Mucosa of descending colon (tissue), 3 donors: ENCODE results near the gene INPP4A. TPM values are rescaled to one million over a fixed set of nuclear protein-coding genes. Genes with fewer than 3 reads are reported as not detected.

ENCODE experiments used
- ATAC-seq: fragments of 200-7000 bp; cut with Tn5 transposase; one replicate; pipeline ENCODE4 v1.9.1; 2020; ENCODE audit warnings: mild to moderate bottlenecking, moderate library complexity
- DNase-seq, 3 donors: peaks; one replicate each; pipeline ENCODE4 v3.0.0-alpha.2; 2020
- H3K36me3 ChIP-seq: fragments of 200-600 bp; one replicate; pipeline ENCODE4 v1.8.0; 2021; ENCODE audit warnings: low read depth, mild to moderate bottlenecking
- H3K4me1 ChIP-seq: fragments of 200-600 bp; one replicate; pipeline ENCODE4 v1.8.0; 2021; ENCODE audit warnings: low read depth, mild to moderate bottlenecking
- H3K4me3 ChIP-seq: fragments of 200-600 bp; one replicate; pipeline ENCODE4 v1.8.0; 2021; ENCODE audit warnings: mild to moderate bottlenecking
- H3K9me3 ChIP-seq: fragments of 200-600 bp; one replicate; pipeline ENCODE4 v1.8.0; 2021; ENCODE audit warnings: mild to moderate bottlenecking
- intact Hi-C, 2 donors: fragments of 100-400 bp; cut with DNase I in 1 of 2; cut with micrococcal nuclease in 1 of 2; formaldehyde crosslinking; loops; one replicate each; pipeline versions ENCODE4 v1.11.0 to v1.11.1; 2022; cut with DNase I, micrococcal nuclease
- total RNA-seq, 3 donors: library from RNA; stranded (reverse); fragmentation: NEBNext Ultra II Directional in 2 of 3; extraction: Animal tissue kit (Norgen Biotek cat#: 25700) in 2 of 3; gene quantifications; one replicate each; pipeline versions ENCODE4 v1.2.1 to v1.2.4, GENCODE V29; 2021 to 2023
- TF ChIP-seq, protein P1 (sequence below): fragments of 200-600 bp; IDR thresholded peaks from one replicate; pipeline ENCODE4 v1.8.0; 2022; ENCODE audit warnings: antibody characterized with exemption, mild to moderate bottlenecking
- donor health status: DM: no; HTN: no; CAD: no; lungs with moderate emphysema.
- donor health status: DM: no; HTN: no; CAD: no.
- donor health status: DM: no; HTN: yes; CAD: no.

The INPP4A gene
- total RNA-seq, 3 donors from 2014 or later, result 18.2 to 39.8 (median 19.1) TPM

DNA sequence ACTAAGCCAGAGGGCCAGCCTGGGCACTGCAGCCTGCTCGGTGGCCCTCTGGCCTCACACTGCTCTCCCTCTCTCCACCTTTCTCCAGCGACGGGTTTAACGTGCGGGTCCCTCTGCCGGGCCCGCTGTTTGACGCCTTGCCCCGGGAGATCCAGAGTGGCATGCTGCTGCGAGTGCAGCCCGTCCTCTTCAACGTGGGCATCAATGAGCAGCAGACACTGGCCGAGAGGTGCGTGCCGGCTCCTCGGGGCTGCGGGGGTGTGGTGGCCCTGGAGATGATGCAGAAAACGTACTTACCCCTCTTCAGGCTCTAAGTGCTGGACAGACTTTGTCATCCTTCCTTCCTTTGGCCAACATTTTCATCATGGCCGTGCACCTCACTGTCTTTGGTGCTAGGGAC, 121.3 kb downstream of the INPP4A start:
- Histone ChIP-seq H3K36me3 (no peaks in the 10 kb centered on the region), H3K4me3 (no peak overlapping the region), H3K9me3 (no peaks in the 10 kb centered on the region), H3K4me1 (no peaks in the 10 kb centered on the region)
- DNase-seq (no peak), ATAC-seq (no peak)
- intact Hi-C loops, result no loop called here
- TF ChIP-seq, protein P1, sequence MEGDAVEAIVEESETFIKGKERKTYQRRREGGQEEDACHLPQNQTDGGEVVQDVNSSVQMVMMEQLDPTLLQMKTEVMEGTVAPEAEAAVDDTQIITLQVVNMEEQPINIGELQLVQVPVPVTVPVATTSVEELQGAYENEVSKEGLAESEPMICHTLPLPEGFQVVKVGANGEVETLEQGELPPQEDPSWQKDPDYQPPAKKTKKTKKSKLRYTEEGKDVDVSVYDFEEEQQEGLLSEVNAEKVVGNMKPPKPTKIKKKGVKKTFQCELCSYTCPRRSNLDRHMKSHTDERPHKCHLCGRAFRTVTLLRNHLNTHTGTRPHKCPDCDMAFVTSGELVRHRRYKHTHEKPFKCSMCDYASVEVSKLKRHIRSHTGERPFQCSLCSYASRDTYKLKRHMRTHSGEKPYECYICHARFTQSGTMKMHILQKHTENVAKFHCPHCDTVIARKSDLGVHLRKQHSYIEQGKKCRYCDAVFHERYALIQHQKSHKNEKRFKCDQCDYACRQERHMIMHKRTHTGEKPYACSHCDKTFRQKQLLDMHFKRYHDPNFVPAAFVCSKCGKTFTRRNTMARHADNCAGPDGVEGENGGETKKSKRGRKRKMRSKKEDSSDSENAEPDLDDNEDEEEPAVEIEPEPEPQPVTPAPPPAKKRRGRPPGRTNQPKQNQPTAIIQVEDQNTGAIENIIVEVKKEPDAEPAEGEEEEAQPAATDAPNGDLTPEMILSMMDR, result no peak

DNA sequence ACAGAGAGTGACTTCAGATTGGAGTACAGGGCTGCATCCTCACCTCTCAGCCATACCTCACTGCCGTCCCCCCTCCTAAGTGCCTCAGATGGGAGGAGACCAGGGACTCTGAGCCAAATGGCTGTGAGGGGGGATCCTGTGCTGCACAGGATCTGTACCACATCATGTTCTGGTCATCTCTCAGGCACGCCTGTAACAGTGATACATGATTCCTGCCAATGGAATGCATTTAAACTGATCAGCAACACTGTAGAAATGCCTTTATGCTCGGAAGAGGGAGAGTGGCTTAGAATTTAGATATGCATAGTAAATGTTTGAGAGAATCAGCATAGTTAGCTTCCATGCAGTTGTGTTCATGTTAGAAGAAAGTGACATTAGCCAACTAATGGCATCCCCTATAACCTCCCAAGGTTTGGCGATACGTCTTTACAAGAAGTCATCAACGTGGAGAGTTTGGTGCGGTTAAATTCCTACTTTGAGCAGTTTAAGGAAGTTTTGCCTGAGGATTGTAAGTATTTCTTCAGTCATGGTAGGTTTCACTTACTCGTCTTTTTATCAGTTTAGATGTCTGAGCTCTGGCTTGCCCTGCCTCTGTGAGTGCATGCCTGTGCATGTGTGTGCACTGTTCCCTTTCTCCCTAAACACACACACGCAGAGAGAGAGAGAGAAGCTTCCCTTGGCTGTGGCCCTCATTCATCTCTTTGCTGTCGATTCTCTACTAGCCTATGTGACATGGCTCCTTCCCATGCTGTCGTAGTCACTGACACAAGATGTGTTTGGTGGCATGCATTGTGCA, 123.7 kb downstream of the INPP4A start:
- Histone ChIP-seq H3K36me3 (no peaks in the 10 kb centered on the region), H3K4me1 (no peaks in the 10 kb centered on the region), H3K4me3 (no peak overlapping the region), H3K9me3 (no peaks in the 10 kb centered on the region)
- intact Hi-C loops, result no loop called here
- TF ChIP-seq, protein P1, result no peak
- ATAC-seq, result no peak
- no peak for DNase-seq

DNA sequence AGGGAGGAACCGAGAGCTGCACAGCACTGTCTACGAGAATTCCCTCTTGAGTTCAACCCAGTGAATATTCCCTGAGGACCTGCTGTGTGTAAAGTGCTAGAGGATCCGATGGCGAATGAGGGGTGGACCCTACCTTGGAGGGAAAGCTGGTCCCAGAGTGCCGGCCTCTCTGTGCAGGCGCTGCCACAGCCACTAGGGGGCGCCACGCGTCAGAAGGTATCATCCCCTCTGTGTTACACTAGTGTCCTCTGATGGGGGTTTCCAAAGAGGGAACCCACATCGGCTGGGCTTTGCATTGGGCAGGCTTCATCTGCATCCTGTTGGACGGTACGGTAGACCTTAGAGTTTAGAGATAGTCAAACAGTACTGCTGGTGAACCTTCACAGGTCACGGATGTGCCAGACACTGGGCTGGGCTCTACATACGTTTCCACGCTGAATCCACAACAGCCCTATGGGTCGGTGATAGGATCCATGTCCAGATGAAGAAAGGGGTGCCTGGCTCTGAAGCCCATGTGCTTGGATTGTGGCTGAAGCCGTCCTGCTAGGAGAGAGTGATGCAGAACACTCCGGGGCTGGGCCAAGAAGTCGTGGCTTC, 124.6 kb downstream of the INPP4A start:
- peak in 2 of 3 donors; percentile 76 for DNase-seq
- intact Hi-C loops, result no loop called here
- no peaks in the 10 kb centered on the region for H3K36me3 ChIP-seq

DNA sequence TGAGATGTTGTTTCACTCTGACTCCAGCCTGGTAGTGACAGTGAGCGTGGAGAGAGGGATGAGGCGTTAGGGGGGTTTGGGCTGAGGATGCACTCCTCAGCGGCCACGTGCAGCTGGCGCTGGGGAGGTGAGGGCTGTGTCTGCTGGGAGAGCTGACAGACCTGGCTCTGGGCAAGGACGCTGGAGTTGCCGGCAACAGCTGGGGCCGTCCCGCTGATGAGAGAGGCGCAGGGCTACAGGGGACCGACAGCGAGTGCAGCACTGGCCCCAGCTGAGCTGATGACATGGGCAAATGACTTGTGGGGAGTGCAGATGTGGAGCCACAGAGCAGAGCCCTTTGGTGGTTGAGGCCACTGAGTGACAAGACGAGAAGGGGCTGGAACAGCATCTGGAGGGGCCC, 125.3 kb downstream of the INPP4A start:
- intact Hi-C loops, result no loop called here
- Histone ChIP-seq H3K4me1 (no peaks in the 10 kb centered on the region), H3K4me3 (no peak overlapping the region), H3K36me3 (no peaks in the 10 kb centered on the region), H3K9me3 (no peaks in the 10 kb centered on the region)
- DNase-seq, result no peak
- ATAC-seq, result no peak
- TF ChIP-seq, protein P1, result no peak

More for the DNA sequence above, 124.6 kb downstream of the INPP4A start:
- TF ChIP-seq, protein P1, result peak; percentile 71
- no peaks in the 10 kb centered on the region for H3K9me3 ChIP-seq
- peak; percentile 61 for ATAC-seq
- no peaks in the 10 kb centered on the region for H3K4me1 ChIP-seq
- H3K4me3 ChIP-seq, result no peak overlapping the region

DNA sequence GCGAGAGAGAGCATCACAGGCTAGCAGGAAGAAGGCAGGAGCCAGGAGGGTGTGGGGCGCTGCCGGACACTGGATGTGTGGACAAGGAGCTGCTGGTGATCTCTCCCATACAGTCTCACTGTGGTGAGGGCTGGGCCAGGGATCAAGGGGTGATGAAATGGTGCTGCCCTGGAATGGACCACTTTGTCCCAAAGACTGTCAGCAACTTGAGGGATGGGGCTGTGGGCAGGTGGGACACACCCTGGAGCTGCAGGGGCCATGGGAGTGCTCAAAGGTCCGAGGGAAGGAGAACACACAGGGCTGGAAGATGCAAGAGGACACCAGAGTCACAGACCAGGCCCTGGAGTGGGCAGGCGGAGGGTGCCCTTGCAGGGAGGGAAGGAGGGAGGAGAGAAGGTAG, 125.7 kb downstream of the INPP4A start:
- intact Hi-C loops, result no loop called here
- TF ChIP-seq, protein P1, result no peak
- Histone ChIP-seq H3K4me1 (no peaks in the 10 kb centered on the region), H3K4me3 (no peak overlapping the region), H3K9me3 (no peaks in the 10 kb centered on the region), H3K36me3 (no peaks in the 10 kb centered on the region)
- no peak for ATAC-seq
- DNase-seq, result no peak
